GM12873 (cell line): ENCODE measurements around the gene PRKAB1.

Experiments used
- CTCF ChIP-seq: IDR thresholded peaks from 2 replicates; pipeline ENCODE4 v1.5.1; 2012; ENCODE audit warnings: low read depth, mild to moderate bottlenecking, moderate library complexity, low read length, control low read depth; ENCODE audit not compliant: insufficient read depth; ENCODE audit errors: missing control alignments

Gene PRKAB1

GRCh38 chr12:119630962-119631550 lies 36.9 kb upstream of the PRKAB1 start:
- TF ChIP-seq CTCF, result no peak

- no peak for TF ChIP-seq CTCF
Observed at GRCh38 chr12:119631930-119632678, 35.8 kb upstream of the PRKAB1 start.

- TF ChIP-seq CTCF, result no peak
Observed at GRCh38 chr12:119634743-119635142, 33.2 kb upstream of the PRKAB1 start.

GRCh38 chr12:119642986-119643385 lies 24.9 kb upstream of the PRKAB1 start:
- peak; percentile 49 for TF ChIP-seq CTCF

GRCh38 chr12:119644930-119645329 lies 23.0 kb upstream of the PRKAB1 start:
- no peak for TF ChIP-seq CTCF

- TF ChIP-seq CTCF, result no peak
Observed at GRCh38 chr12:119645535-119646059, 22.3 kb upstream of the PRKAB1 start.

GRCh38 chr12:119649202-119649808 lies 18.6 kb upstream of the PRKAB1 start:
- peak; percentile 71 for TF ChIP-seq CTCF
